ENCODE results near the gene DLL1.

Gene DLL1

DNA sequence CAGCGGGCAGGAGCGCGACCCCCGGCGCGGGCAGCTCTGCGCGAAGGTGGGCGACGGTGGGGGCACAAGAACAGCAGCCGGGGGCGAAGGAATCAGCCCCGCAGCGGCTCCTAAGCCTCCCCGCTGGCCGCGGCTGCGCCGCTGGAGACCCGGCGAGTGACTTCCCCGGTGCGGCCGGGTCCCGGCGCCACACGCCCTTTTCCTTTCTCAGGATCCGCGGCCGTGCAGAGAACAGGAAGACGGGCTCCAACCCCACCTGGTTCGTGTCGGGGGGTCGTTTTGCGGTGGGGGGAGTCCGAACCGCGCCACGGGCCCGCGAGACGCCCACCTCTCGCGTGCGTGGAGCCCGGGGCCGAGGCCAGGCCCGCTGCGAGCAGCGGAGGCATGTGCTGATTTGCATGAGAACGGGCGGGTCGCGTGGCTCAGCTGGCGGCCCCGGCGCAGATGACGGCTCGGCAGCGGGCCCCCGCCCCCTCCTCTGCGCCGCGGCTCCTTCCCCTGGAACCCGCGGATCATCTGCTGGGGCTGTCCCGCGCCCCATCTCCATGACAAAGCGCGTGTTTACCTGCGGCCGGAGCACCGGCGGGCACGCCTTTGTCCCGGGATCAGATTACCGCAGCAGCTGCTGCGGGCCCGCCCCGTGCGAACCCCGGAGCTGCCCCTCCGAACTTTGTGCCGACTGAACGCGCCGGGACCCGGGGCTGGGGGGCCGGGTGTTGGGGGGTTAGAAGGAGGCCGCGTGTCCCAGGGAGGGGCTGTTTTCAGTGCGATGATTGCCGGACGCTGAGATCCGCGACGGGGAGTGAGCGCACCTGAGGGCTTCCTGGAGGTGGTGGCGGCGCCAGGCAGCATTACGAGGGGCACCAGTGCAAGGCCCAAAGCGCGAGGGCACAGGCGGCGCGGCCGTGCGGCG, 4.9 kb upstream of the DLL1 start:
- no peak for FAIRE-seq

DNA sequence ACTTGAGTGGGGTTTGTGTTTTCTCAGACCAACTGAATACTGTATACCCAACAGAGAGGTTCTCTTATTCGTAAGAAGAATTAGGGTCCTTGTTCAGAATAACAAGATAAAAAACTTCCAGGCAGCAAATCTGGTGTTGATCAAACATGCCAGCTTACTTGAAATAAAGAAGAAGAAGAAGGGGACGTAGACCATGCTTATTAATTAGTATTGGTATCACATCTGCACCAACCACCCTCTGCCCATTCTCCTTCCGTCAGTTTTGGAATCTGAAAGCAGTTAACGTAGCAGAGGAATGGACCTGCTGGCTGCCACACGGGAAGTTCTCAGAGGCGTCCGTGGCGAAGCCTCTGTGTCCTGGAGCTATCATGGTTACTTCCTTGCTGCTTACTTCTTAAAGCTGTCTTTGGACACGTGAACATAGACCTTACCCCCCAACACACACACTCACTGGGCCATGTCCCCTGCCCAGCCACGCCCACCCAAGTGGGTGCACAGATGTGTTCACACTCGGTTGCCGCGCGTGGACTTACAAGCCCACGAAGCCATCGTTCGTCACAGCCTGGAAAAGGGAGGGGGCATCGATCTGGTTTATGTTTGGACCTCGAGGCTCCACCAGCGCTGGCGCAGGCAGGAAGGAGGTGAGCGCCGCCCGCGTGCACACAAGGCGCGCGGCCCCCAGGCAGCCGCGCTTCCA, 4.1 kb upstream of the DLL1 start:
- no peak for FAIRE-seq

DNA sequence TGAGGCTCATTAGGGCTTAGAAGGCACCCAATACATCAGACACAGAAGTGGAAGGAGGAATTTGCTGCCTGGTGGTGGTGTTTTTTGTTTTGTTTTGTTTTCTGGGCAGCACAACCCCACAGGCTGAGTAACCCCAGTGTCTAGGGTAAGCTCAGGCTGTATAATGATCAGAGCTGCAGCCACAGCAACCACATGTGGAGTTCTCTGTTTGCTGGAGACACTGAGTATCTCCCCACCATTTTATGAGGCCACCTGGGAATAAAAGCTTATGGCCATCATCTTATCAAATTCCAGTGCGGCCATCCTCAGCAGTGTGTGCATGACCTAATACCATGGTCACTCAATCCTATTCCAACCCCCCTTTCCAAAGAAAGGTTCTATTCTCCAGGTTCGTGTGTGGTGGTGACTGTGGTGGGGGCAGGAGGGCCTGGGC, 3.4 kb upstream of the DLL1 start:
- no peak for FAIRE-seq

DNA sequence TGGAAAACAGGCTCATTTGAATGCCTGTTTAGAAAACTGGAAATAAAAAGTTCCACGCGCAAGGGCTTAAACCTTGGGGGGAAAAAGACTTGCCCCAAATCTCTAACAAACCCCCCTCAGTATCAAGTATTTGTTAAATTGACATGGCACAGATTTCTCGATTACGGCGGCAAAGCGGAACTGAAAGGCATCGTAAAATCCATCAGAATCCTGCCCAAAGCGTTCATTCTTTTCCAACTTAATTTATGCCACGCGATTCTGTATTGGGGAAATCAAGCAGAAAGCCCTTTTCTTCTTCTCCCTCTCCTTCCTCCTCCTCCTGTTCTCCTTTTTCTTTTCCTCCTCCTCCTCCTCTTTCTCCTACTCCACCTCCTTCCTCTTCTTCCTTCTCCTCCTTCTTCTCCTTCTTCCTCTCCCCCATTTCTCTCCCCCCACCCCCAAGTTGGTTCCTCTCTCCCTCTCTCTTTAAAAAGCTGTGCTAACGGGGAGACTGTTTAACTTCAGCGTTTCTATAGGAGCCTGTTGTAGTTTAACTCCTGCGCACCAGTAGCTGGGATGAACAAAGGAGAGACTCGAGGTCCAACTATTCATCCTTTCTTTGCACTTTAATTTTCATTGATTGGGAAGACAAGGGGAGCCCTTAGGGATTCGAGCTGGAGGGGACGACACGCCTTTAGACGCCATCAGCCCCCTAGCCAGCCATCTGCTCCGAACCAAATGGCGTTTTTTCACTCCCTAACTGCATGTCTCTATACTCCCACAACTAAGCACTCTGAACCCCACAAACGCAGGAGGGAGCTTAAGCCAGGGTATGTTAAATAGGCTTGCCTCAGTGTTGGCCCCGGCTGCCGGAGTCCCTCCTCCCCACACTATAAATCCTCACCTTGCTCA, 2.7 kb upstream of the DLL1 start:
- no peak for FAIRE-seq

DNA sequence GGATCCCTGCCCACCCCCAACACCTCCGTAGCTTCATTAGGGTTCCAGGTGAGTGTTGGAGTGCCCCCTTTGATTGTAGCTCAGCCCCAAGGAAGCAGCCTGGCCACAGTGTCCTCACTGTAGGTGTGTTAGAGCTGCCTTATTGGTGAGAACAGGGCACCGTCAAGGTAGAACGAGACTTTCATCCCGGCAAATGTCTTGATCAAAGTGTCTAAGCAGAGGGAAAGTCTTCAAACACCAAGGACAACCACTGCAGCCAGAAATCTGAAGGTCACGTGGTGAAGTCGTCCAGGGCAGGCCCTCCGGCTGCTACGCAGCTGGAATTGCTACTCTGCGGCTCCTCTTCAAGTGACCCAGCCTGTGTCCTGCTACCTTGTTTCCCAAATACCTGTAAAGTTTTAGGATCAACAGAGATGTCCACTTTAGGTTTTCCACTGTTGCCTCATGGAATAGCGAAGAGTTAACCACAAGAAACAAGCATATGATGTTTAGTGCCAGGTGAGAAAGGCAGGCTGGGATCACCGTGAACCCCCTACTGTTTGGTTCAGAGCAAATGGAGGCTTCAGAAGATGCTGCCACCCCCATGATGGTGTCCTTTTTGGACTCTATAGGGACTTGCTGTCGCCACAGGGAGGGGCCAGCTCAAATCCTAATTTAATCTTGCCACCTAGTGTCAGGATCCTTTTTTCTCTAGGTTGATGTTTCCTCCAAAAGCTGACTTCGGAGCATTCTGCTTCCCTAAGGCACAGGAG, 1.7 kb upstream of the DLL1 start:
- FAIRE-seq, result no peak

DNA sequence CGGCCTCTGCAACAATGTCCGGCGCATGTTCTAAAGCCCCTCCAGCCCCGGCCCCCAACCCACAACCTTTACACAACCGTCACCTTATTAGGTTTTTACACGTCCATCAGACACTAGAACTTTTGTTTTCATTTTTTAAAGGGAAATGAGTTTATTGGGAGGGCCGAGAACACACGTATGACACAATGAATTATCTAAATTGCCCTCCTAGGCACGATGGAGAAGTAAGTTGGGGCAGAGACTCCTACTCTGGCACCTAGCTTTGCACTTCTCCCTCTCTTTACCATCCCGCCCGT, 1.2 kb upstream of the DLL1 start:
- FAIRE-seq, result no peak

GRCh38 chr6:170291271-170292110, 613 bp upstream of the DLL1 start:
- FAIRE-seq, result no peak

DNA sequence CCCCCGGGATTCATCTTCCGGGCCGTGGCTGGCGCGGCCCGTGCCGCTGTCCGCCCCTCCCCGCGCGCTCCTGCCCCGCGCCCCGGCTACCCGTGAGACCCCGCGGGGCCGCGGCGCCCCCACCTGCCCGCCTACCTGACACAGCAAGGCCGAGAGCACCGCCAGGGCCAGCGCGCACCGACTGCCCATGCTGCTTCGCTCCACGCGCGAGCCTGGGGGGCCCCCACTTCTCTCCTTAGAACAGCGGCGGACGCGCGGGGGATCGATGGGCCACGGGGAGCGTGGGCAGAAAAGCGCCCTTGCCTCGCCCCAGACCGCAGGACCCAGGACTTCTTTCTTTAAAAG, 955 bp downstream of the DLL1 start:
- no peak for FAIRE-seq

GRCh38 chr6:170289180-170289931, 1.5 kb downstream of the DLL1 start:
- FAIRE-seq, result no peak

GRCh38 chr6:170288852-170289179, 2.1 kb downstream of the DLL1 start:
- no peak for FAIRE-seq

- FAIRE-seq, result no peak
Measured at GRCh38 chr6:170288091-170288631, 2.7 kb downstream of the DLL1 start.

GRCh38 chr6:170287371-170287876, 3.5 kb downstream of the DLL1 start:
- no peak for FAIRE-seq

GRCh38 chr6:170286934-170287265, 4.0 kb downstream of the DLL1 start:
- FAIRE-seq, result no peak

DNA sequence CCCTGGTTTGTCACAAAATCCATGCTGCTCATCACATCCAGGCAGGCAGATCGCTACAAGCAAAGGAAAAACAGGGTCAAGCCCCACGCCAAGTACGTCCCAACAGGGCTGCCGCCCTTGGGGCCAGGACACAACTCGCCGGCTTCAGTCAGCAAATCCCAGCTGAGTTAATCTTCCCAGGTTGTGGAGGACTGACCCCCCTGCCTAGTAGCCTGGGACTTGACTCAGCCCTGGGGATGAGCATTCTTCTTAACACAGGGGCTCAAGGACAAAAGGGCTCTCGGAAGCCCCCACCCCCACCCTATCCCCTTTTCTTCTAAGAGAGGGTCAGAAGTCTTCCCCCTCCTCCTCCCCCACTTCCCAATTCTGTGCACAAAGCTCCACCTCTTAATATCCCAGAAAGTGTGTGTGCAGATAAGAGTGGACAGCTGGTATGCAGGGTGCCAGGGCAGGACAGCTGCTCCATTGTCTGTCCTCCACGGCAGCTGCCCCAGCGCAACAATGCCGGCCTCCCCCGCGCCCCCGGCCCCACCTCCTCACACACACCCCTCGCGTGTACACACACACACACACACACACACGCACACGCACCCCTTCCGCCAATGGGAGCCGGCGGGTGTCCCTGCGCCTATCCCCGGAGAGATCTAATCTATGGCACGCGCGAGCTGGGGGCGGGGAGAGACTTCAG, 4.5 kb downstream of the DLL1 start:
- no peak for FAIRE-seq

GRCh38 chr6:170285482-170285881, 5.4 kb downstream of the DLL1 start:
- FAIRE-seq, result no peak

- no peak for FAIRE-seq
Measured at GRCh38 chr6:170284866-170285469, 5.9 kb downstream of the DLL1 start.

DNA sequence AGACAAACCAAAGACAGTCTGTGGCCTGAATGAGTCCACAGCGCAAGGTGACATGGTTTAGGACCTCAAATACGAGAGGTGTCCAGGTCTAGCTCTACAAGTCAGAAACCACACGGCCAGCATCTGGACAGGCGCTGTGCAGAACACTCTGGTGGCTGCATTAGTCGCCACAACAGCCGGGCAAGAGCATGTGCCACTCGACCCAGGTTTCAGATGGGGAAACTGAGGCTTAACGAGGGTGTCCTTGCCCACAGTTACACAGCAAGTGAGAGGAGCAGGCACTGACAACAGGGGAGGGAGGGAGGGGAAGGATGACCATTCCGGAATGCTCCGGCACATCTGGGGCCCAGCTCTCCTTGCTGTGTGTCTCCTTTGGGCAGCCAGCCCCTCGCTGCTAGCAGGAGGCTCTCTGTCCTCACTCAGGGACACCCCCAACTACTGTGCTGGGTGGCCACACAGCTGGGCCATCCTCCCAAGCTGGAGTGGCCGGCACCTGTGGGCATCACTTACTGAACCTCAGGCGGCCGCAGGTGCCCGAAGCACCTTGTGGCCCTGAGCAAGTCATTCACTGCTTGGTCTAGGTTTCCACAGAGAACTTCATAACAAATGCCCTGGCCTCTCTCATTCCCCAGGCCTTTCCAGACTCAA, 6.6 kb downstream of the DLL1 start:
- no peak for FAIRE-seq

GRCh38 chr6:170283212-170284081, 7.4 kb downstream of the DLL1 start:
- no peak for FAIRE-seq

Measured in A204.1 (cell line).